Neural progenitor cell (in vitro differentiated cells): Measurements from ENCODE around the gene MPPED1.

Experiments
- CTCF ChIP-seq: fragments of 200-600 bp; sonication (generic); IDR thresholded peaks from 2 replicates; pipeline ENCODE4 v1.5.1; 2017; ENCODE audit warnings: antibody characterized with exemption, mild to moderate bottlenecking
- EZH2 ChIP-seq: fragments of 200-600 bp; sonication (generic); IDR thresholded peaks from 2 replicates; pipeline ENCODE4 v1.6.1; 2017; ENCODE audit warnings: antibody characterized with exemption, mild to moderate bottlenecking, moderate library complexity
- EZH2phosphoT487 ChIP-seq: fragments of 200-600 bp; sonication (generic); IDR thresholded peaks from 2 replicates; pipeline ENCODE4 v1.6.1; 2017; ENCODE audit warnings: antibody characterized with exemption

DNA sequence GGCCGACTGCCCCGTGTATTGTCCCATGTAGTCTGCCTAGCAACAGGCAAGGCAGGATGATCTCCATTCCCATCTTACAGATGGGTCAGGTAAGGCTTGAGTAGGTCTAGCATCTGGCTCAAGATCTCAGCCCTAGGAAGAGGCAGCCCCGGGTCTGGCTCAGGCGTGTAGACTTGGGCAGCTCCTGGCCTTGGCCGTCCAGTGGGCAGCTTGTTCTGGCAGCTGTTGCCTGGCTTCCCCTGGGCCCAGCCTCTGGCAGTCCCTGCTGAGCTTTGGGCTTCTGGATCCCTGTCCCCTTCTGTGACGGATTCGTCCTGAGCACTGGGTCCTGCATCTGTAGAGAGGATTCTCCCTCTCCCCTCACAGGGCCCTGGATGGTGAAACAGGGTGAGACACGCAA lies 72.4 kb downstream of the MPPED1 start:
- no peak for TF ChIP-seq CTCF
- TF ChIP-seq EZH2phosphoT487 = no peak
- TF ChIP-seq EZH2 = no peak
